Chondrocyte (in vitro differentiated cells): ENCODE results near the gene CD36. TPM values are rescaled to one million over a fixed set of nuclear protein-coding genes. Genes with fewer than 3 reads are reported as not detected.

ENCODE experiments used
- DNase-seq: peaks from one replicate; pipeline ENCODE4 v3.0.0; 2021; ENCODE audit warnings: mixed read lengths, low spot score
- H3K27ac Mint-ChIP-seq: one replicate; pipeline ENCODE4 v1.8.0; 2021; ENCODE audit warnings: mild to moderate bottlenecking, moderate library complexity, mixed read lengths; ENCODE audit not compliant: unreplicated experiment
- H3K27me3 Mint-ChIP-seq: 2 replicates; pipeline ENCODE4 v1.8.0; 2021; ENCODE audit warnings: low read depth, mixed read lengths
- H3K36me3 Mint-ChIP-seq: 2 replicates; pipeline ENCODE4 v1.8.0; 2021; ENCODE audit warnings: low read depth, mixed read lengths
- H3K4me1 Mint-ChIP-seq: 2 replicates; pipeline ENCODE4 v1.8.0; 2021; ENCODE audit warnings: low read depth, mild to moderate bottlenecking, mixed read lengths
- H3K4me3 Mint-ChIP-seq: one replicate; pipeline ENCODE4 v1.8.0; 2021; ENCODE audit warnings: mild to moderate bottlenecking, moderate library complexity, mixed read lengths; ENCODE audit not compliant: unreplicated experiment
- H3K9me3 Mint-ChIP-seq: 2 replicates; pipeline ENCODE4 v1.8.0; 2021; ENCODE audit warnings: low read depth, mixed read lengths
- total RNA-seq: library from RNA; stranded (reverse); gene quantifications from 3 replicates; pipeline ENCODE4 v1.2.1, GENCODE V29; 2021
- TF ChIP-seq, protein P1 (sequence below): fragments of 200-600 bp; sonication (generic); IDR thresholded peaks from 2 replicates; pipeline ENCODE4 v1.5.0; 2021; ENCODE audit warnings: antibody characterized with exemption, mild to moderate bottlenecking, moderate library complexity

Gene CD36
- total RNA-seq, 1 donor from 2014 or later, result 0.72 TPM

- H3K27ac Mint-ChIP-seq, result no peak overlapping the region
These were observed 36.6 kb downstream of the CD36 start for GRCh38 chr7:80675090-80675489.

GRCh38 chr7:80676404-80676803 lies 38.0 kb downstream of the CD36 start:
- DNase-seq, result no peak
- TF ChIP-seq, protein P1, sequence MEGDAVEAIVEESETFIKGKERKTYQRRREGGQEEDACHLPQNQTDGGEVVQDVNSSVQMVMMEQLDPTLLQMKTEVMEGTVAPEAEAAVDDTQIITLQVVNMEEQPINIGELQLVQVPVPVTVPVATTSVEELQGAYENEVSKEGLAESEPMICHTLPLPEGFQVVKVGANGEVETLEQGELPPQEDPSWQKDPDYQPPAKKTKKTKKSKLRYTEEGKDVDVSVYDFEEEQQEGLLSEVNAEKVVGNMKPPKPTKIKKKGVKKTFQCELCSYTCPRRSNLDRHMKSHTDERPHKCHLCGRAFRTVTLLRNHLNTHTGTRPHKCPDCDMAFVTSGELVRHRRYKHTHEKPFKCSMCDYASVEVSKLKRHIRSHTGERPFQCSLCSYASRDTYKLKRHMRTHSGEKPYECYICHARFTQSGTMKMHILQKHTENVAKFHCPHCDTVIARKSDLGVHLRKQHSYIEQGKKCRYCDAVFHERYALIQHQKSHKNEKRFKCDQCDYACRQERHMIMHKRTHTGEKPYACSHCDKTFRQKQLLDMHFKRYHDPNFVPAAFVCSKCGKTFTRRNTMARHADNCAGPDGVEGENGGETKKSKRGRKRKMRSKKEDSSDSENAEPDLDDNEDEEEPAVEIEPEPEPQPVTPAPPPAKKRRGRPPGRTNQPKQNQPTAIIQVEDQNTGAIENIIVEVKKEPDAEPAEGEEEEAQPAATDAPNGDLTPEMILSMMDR, result no peak
- Mint-ChIP-seq H3K9me3 (no peaks in the 10 kb centered on the region), H3K27ac (no peak overlapping the region), H3K4me3 (no peak overlapping the region), H3K36me3 (no peaks in the 10 kb centered on the region), H3K4me1 (no peaks in the 10 kb centered on the region), H3K27me3 (no peaks in the 10 kb centered on the region)

More at GRCh38 chr7:80675090-80675489, 36.6 kb downstream of the CD36 start:
- Mint-ChIP-seq H3K9me3 (no peaks in the 10 kb centered on the region), H3K4me3 (no peak overlapping the region), H3K4me1 (no peaks in the 10 kb centered on the region), H3K27me3 (no peaks in the 10 kb centered on the region), H3K36me3 (no peaks in the 10 kb centered on the region)
- DNase-seq, result no peak
- TF ChIP-seq, protein P1, result no peak

- Mint-ChIP-seq H3K36me3 (no peaks in the 10 kb centered on the region), H3K9me3 (no peaks in the 10 kb centered on the region), H3K4me3 (no peak overlapping the region), H3K4me1 (no peaks in the 10 kb centered on the region), H3K27ac (no peak overlapping the region), H3K27me3 (no peaks in the 10 kb centered on the region)
- DNase-seq, result no peak
- TF ChIP-seq, protein P1, result no peak
These were observed 39.2 kb downstream of the CD36 start for GRCh38 chr7:80677629-80678028.

DNA sequence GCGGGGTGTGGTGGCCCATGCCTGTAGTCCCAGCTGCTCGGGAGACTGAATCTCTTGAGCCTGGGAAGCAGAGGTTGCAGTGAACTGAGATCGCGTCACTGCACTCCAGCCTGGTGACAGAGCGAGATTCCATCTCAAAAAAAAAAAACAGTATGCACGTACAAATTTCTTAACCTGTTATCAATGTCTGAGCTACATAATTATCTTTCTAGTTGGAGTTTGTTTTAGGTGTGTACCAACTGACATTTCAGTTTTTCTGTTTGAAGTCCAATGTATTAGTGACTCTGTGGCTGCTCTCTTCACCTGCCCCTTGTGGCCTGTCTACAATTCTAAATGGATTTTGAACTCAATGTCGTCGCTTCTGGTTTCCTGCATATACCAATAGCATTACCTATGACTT lies 40.3 kb downstream of the CD36 start:
- Mint-ChIP-seq H3K4me1 (no peaks in the 10 kb centered on the region), H3K9me3 (no peaks in the 10 kb centered on the region), H3K36me3 (no peaks in the 10 kb centered on the region), H3K27me3 (no peaks in the 10 kb centered on the region), H3K4me3 (no peak overlapping the region), H3K27ac (no peak overlapping the region)
- TF ChIP-seq, protein P1, result no peak
- no peak for DNase-seq

DNA sequence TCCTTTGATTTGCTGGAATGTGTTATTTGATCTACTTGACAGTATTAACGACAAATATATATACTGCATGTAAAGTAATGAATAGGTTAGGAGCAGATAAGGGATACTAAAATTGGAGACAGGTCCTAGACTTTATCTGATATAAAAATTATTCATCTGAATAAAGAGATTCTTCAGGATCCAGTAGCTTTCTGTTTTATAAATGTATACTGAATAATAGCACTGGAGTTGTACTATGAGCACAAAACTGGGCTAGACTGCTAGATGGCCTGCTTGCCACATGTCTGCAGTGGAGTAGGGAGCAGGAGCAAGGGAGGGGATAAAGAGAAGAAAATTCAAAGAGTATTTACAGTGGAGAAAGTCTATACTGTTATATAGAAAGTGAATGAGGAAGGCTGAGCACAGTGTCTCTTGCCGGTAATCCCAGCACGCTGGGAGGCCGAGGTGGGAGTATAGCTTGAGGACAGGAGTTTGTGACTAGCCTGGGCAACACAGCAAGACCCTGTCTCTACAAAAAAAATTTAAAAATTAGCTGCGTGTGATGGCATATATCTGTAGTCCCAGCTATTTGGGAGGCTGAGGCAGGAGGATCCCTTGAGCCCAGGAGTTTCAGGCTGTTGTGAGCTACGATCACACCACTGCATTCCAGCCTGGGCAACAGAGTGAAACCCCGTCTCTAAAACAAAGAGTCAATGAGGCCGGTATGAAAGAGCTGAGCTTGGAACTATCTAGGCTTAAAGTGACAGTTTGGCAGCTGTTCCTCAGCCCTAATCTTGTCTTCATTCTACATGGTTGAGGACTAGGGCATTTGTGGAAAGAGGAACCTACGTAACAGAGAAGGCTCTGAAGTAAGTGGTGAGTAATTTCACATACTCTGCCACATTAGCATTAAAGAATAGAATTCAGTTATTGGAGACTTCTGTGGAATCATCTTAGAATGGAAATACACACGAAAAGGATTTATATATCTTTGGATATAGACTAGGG lies 41.8 kb downstream of the CD36 start:
- Mint-ChIP-seq H3K4me3 (no peak overlapping the region), H3K27ac (no peak overlapping the region), H3K4me1 (no peaks in the 10 kb centered on the region), H3K9me3 (peaks cover 6% of the 10 kb centered on the region), H3K36me3 (no peaks in the 10 kb centered on the region), H3K27me3 (no peaks in the 10 kb centered on the region)
- TF ChIP-seq, protein P1, result no peak
- no peak for DNase-seq
